ENCODE measurements around the gene CUBN. TPM values are rescaled to one million over a fixed set of nuclear protein-coding genes. Genes with fewer than 3 reads are reported as not detected.

CUBN gene
- total RNA-seq, 1 donor from 2014 or later, result 1.5 TPM

DNA sequence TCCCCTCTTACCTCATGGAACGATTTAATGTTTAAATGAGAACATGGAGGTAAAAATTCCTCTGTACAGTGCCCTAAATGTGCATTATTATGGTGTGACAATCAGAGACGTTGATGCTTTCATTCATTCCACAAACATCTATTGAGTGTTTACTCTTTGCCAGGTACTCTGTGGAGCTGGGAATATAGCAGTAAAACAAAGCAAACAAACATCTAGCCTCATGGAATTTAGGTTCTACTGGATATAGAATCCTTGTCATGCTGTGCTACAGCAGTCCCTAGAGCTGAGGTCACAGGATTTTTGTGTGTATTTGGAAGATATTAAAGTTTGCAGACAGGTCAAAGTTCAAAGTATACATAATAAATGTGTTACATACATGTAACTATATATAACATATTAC is 140.7 kb downstream of the CUBN start:
- H3K4me1 Mint-ChIP-seq (ENCODE audit: low read depth), result peaks cover 11% of the 10 kb centered on the region
- H3K27me3 Mint-ChIP-seq, result no peaks in the 10 kb centered on the region
- peaks cover 3% of the 10 kb centered on the region for H3K9me3 Mint-ChIP-seq (ENCODE audit: low read depth)
- H3K36me3 Mint-ChIP-seq (ENCODE audit: insufficient read depth), result no peaks in the 10 kb centered on the region
- no peak overlapping the region for H3K4me3 Mint-ChIP-seq (ENCODE audit: low read depth)
- DNase-seq (ENCODE audit: low spot score, unreplicated experiment), result no peak
- no peak overlapping the region for H3K27ac Mint-ChIP-seq
- TF ChIP-seq, protein P1, sequence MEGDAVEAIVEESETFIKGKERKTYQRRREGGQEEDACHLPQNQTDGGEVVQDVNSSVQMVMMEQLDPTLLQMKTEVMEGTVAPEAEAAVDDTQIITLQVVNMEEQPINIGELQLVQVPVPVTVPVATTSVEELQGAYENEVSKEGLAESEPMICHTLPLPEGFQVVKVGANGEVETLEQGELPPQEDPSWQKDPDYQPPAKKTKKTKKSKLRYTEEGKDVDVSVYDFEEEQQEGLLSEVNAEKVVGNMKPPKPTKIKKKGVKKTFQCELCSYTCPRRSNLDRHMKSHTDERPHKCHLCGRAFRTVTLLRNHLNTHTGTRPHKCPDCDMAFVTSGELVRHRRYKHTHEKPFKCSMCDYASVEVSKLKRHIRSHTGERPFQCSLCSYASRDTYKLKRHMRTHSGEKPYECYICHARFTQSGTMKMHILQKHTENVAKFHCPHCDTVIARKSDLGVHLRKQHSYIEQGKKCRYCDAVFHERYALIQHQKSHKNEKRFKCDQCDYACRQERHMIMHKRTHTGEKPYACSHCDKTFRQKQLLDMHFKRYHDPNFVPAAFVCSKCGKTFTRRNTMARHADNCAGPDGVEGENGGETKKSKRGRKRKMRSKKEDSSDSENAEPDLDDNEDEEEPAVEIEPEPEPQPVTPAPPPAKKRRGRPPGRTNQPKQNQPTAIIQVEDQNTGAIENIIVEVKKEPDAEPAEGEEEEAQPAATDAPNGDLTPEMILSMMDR (IDR thresholded peaks at IDR 0.05; ENCODE audit: unreplicated experiment), result no peak

DNA sequence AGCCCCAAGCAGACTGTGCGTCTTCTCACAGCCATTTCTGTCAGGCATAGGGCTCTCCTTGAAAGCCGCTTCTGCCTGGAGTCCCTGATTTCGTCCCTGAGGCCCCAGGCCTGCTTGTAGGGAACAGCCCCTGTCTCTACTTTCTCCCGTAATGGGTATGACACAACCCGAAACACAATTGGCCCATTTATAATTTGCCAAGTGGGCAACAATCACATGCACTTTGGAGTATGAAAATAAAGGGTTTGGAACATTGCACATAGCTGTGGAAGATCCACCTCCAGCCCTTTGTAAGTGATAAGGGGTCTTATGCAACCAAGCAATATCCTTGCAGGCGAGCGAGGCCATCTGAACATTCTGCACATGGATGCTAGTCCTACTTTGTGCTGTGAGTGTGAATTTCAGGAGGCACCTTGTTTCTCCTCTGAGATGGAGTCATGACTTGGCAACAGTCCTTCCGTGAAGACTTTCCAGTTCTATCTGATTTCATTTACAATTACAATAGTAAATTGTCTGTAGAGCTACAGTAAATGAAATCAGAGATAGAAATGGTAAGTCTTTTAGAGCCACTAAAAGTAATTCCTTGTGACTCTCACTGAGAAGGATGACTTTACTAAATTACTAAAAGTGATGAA is 141.5 kb downstream of the CUBN start:
- Mint-ChIP-seq H3K4me3 (ENCODE audit: low read depth) (no peak overlapping the region), H3K9me3 (ENCODE audit: low read depth) (peaks cover 3% of the 10 kb centered on the region), H3K27ac (no peak overlapping the region), H3K4me1 (ENCODE audit: low read depth) (peaks cover 11% of the 10 kb centered on the region), H3K27me3 (no peaks in the 10 kb centered on the region), H3K36me3 (ENCODE audit: insufficient read depth) (no peaks in the 10 kb centered on the region)
- DNase-seq (ENCODE audit: low spot score, unreplicated experiment), result no peak
- TF ChIP-seq, protein P1 (IDR thresholded peaks at IDR 0.05; ENCODE audit: unreplicated experiment), result no peak

DNA sequence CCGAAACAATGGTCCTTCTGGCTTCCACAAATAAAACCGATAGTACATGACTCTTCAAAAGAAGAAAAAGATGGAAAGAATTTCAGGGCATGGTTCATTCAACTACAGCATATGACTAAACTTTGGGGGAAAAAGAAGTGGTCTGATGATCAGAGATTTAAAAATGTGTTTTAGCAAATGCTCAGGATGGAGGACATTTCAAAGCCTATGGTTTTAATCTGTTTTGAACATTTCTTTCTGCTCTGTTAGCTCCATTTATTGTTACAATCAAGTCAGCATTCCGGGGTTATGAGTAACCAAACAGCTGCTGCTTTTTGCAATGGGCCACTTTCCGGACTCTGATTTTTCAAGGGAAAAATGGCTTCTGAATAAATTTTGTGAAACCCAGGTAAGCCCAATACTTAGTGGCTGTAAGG is 142.4 kb downstream of the CUBN start:
- peaks cover 3% of the 10 kb centered on the region for H3K9me3 Mint-ChIP-seq (ENCODE audit: low read depth)
- peaks cover 11% of the 10 kb centered on the region for H3K4me1 Mint-ChIP-seq (ENCODE audit: low read depth)
- H3K27me3 Mint-ChIP-seq, result no peaks in the 10 kb centered on the region
- TF ChIP-seq, protein P1 (IDR thresholded peaks at IDR 0.05; ENCODE audit: unreplicated experiment), result no peak
- no peak overlapping the region for H3K4me3 Mint-ChIP-seq (ENCODE audit: low read depth)
- no peak for DNase-seq (ENCODE audit: low spot score, unreplicated experiment)
- H3K36me3 Mint-ChIP-seq (ENCODE audit: insufficient read depth), result no peaks in the 10 kb centered on the region
- H3K27ac Mint-ChIP-seq, result peak overlapping the region; percentile 68

DNA sequence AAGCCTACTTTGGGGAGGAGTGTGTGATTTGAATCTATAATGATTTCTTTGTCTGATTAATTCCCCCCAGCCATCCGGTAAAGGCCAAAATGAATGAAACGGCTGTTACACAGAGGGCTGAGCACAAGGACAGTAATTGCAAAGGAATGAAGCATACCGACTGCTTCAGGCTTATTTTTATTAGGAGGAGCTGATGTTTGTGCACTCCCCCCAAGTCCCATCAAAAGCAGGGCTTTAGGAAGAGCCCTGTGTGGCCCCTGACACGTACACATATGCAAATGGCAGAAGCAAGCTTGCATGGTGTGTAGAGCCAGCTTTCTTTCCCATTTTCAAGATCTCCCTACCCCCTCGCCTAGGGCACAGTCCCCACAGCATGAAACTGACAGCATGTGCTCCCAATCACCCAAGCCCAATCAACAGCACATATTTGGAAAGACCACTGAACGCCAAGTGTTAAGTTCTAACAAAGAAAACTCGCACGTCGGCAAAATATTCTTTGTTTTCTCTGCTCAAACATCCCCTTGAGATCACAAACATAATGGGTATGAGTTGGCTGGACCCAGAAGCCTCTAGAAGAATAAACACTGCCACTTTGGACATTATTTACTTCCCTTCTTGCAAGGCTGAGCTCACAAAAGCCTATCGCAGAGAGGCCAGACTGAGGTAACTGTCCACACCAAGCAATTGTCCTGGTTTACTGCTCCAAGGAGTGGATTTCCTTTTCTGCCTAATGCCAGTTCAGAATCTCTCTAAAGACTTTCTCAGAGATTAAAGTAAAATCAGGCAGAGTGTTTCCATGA is 143.0 kb downstream of the CUBN start:
- no peaks in the 10 kb centered on the region for H3K27me3 Mint-ChIP-seq
- no peaks in the 10 kb centered on the region for H3K36me3 Mint-ChIP-seq (ENCODE audit: insufficient read depth)
- TF ChIP-seq, protein P1 (IDR thresholded peaks at IDR 0.05; ENCODE audit: unreplicated experiment), result no peak
- H3K27ac Mint-ChIP-seq, result peak overlapping the region; percentile 68
- no peak overlapping the region for H3K4me3 Mint-ChIP-seq (ENCODE audit: low read depth)
- H3K9me3 Mint-ChIP-seq (ENCODE audit: low read depth), result peaks cover 3% of the 10 kb centered on the region
- peaks cover 11% of the 10 kb centered on the region for H3K4me1 Mint-ChIP-seq (ENCODE audit: low read depth)
- no peak for DNase-seq (ENCODE audit: low spot score, unreplicated experiment)

DNA sequence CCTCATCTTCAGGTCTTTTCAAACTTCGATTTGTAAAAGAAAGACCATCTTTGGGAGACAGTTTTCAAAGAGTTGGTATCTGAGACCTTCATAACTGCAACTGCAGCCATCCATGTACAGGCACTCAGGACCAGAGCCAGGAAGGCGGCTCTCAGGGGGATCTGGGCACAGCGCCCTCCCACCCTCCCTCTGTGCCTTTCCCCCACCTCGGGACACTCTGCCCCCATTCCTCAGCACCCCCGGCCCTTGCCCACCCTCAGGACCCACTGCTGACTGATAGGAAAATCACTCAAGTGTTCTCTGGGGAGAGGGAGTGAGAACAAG is 143.6 kb downstream of the CUBN start:
- peaks cover under 1% of the 10 kb centered on the region for H3K9me3 Mint-ChIP-seq (ENCODE audit: low read depth)
- no peak overlapping the region for H3K4me3 Mint-ChIP-seq (ENCODE audit: low read depth)
- peaks cover 11% of the 10 kb centered on the region for H3K4me1 Mint-ChIP-seq (ENCODE audit: low read depth)
- no peak for DNase-seq (ENCODE audit: low spot score, unreplicated experiment)
- no peak overlapping the region for H3K27ac Mint-ChIP-seq
- TF ChIP-seq, protein P1 (IDR thresholded peaks at IDR 0.05; ENCODE audit: unreplicated experiment), result no peak
- no peaks in the 10 kb centered on the region for H3K36me3 Mint-ChIP-seq (ENCODE audit: insufficient read depth)
- H3K27me3 Mint-ChIP-seq, result no peaks in the 10 kb centered on the region
